Measurements from ENCODE around the gene PDHX.

The PDHX gene

DNA sequence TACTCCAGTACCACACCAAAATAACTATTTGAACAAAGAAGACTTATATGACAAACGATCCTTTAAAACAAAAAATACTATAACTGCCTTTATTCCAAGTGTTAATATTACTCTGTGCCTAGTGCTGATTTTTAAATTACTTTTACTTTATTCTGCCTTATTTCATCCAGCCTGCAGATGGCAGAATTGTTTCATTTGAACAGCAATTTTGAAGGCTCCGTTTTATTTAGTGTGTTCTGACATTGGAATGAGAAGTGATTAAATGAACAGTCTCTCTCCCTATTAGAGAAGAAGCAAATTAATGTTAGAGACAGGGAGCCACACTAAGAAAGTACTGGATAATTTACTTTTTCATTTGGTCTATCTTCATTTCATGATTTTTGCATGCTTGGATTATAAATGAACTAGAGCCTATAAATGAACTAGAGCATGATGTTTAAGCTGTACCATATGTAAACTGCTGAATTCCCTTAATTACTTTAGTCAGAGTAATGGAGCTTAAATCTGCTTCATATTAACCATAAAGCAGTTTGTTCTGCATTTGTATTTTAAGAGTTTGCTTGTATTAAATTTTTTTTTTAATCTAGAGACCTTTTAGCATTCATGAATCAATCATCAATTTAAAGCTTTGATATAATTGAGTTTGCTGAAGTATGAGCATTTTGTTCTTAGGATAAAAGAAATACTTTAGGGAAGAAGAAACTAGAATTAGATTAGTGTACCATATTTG, 9.8 kb downstream of the PDHX start:
- H3K4me3 Mint-ChIP-seq = no peak overlapping the region
- H3K9me3 Mint-ChIP-seq = no peaks in the 10 kb centered on the region
- no peaks in the 10 kb centered on the region for H3K36me3 Mint-ChIP-seq (ENCODE audit: low read depth)
- DNase-seq (no peak), ATAC-seq (peak; percentile 43)
- no peak overlapping the region for H3K27ac Mint-ChIP-seq
- H3K4me1 Mint-ChIP-seq = peaks cover 19% of the 10 kb centered on the region
- no peaks in the 10 kb centered on the region for H3K27me3 Mint-ChIP-seq

- no peaks in the 10 kb centered on the region for H3K9me3 Mint-ChIP-seq
- H3K36me3 Mint-ChIP-seq (ENCODE audit: low read depth) = no peaks in the 10 kb centered on the region
- no peak overlapping the region for H3K4me3 Mint-ChIP-seq
- no peaks in the 10 kb centered on the region for H3K27me3 Mint-ChIP-seq
- DNase-seq = no peak
- H3K27ac Mint-ChIP-seq = no peak overlapping the region
- H3K4me1 Mint-ChIP-seq = peaks cover 19% of the 10 kb centered on the region
- no peak for ATAC-seq
Measured at GRCh38 chr11:34926831-34927132, 10.4 kb downstream of the PDHX start.

DNA sequence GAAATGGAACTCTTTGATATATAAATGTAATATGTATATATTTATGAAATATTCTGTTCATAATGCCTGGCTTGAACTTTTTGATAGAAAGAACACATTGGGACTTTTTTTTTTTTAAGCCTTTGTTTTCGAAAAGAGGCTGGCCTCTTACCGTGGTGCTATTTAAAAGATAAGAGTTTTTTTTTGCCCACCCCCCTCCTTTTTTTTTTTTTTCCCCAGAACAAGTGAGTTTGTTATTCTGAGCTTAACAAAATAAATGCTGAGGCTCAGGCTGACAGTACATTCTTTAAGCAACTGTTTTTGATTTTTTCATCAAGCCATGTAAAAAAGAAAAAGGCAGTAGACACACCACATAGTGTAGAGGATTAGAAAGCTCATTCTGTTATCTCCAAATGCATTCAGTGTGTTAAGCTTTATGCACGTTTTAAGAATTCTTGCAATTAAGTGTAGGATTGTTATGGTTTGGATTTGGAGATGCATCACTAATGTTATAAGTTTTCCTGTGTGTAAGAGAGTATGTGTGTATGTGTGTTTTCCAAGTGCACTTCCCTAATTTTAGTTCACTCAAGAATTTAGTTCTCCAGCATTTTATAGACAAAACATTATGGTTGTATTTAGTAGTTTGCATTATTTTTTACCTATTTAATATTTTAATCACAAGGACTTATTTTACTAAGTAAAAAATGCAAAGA, 12.0 kb downstream of the PDHX start:
- H3K36me3 Mint-ChIP-seq (ENCODE audit: low read depth) = peaks cover 6% of the 10 kb centered on the region

GRCh38 chr11:34928960-34929680, 12.7 kb downstream of the PDHX start:
- DNase-seq = no peak
- Mint-ChIP-seq H3K27ac (no peak overlapping the region), H3K4me1 (peaks cover 19% of the 10 kb centered on the region), H3K36me3 (ENCODE audit: low read depth) (peaks cover 9% of the 10 kb centered on the region), H3K9me3 (no peaks in the 10 kb centered on the region), H3K27me3 (no peaks in the 10 kb centered on the region), H3K4me3 (no peak overlapping the region)
- ATAC-seq = no peak

More for the DNA sequence above, 12.0 kb downstream of the PDHX start:
- no peak for ATAC-seq
- no peak overlapping the region for H3K27ac Mint-ChIP-seq
- H3K4me3 Mint-ChIP-seq = no peak overlapping the region
- no peak for DNase-seq
- H3K4me1 Mint-ChIP-seq = peaks cover 19% of the 10 kb centered on the region
- H3K27me3 Mint-ChIP-seq = no peaks in the 10 kb centered on the region
- H3K9me3 Mint-ChIP-seq = no peaks in the 10 kb centered on the region

GRCh38 chr11:34929794-34930763, 13.7 kb downstream of the PDHX start:
- peaks cover 11% of the 10 kb centered on the region for H3K36me3 Mint-ChIP-seq (ENCODE audit: low read depth)
- H3K27ac Mint-ChIP-seq = no peak overlapping the region
- no peak for ATAC-seq
- DNase-seq = no peak
- H3K9me3 Mint-ChIP-seq = no peaks in the 10 kb centered on the region
- no peak overlapping the region for H3K4me3 Mint-ChIP-seq
- no peaks in the 10 kb centered on the region for H3K27me3 Mint-ChIP-seq
- peaks cover 19% of the 10 kb centered on the region for H3K4me1 Mint-ChIP-seq

GRCh38 chr11:34936945-34937629, 20.7 kb downstream of the PDHX start:
- no peaks in the 10 kb centered on the region for H3K27me3 Mint-ChIP-seq
- DNase-seq (no peak), ATAC-seq (no peak)
- no peak overlapping the region for H3K4me3 Mint-ChIP-seq
- no peak overlapping the region for H3K27ac Mint-ChIP-seq
- peaks cover 28% of the 10 kb centered on the region for H3K36me3 Mint-ChIP-seq (ENCODE audit: low read depth)
- no peaks in the 10 kb centered on the region for H3K9me3 Mint-ChIP-seq
- H3K4me1 Mint-ChIP-seq = peaks cover 17% of the 10 kb centered on the region

DNA sequence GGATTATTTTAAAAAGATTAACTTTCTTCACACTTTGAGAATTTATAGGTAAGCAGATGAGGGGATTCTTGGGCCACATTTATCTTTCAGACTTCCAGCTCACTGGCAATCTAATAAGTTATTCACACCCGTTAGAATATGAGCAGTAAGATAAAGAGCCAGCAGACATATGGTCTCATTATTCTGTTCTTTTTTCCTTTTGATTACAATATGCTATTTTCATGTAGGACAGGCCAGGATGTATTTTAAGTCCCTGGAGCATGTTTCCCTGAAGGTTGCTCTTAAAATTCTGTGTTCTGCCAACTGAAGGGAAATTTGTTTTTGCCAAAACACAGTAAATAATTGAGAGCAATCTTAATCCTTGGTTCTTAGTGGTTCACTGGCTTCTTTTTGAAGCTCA, 22.2 kb downstream of the PDHX start:
- Mint-ChIP-seq H3K36me3 (ENCODE audit: low read depth) (peaks cover 22% of the 10 kb centered on the region), H3K4me3 (no peak overlapping the region), H3K27me3 (no peaks in the 10 kb centered on the region), H3K27ac (no peak overlapping the region), H3K4me1 (peaks cover 17% of the 10 kb centered on the region), H3K9me3 (no peaks in the 10 kb centered on the region)
- no peak for ATAC-seq
- no peak for DNase-seq

DNA sequence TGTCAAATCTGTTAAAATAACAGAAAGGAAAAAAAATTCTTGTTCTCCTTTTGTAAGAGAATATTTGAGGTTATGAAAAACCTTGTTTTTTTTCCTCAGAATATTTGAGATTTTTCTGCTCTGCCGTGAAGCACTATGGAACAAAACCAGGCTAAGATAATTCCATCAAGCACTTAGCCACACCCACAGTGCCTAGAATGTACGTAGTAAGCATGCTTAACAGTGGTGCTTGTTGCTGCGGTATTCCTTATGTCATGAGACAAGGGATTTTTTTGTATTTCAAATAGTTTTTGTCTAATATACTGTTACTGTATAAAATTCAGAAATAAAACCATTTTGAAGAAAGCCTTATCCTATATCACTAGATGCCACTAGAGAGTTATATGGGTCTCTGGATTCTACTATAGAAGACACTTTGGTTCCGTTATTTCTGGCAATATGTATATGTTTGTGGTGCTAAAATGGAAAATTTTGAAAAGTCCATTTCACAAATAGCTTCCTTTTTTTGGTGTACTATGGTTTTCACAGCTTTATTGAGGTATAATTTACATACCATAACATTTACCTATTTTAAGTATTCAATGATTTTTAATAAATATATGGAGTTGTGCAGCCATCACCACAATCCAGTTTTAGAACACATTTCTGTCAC, 23.7 kb downstream of the PDHX start:
- H3K4me3 Mint-ChIP-seq = no peak overlapping the region

DNA sequence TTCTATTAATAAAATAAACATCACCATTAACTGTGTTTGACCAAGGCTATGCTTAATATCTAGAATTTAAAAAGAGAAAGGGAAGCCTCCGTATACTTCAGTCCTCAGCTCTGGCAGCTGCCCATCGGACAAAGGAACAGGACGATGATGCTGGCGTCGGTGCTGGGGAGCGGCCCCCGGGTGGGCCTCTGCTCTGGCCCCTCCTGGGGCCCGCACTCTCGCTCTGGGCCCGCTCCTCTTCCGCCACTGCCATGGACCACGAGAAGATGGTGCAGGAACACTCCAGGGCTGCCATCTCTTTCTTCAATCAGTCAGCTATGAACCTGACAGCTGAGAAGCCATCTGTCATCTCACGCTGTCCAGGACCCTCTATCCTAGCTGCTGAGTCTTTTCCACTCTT, 25.3 kb downstream of the PDHX start:
- peaks cover 19% of the 10 kb centered on the region for H3K36me3 Mint-ChIP-seq (ENCODE audit: low read depth)

More for the DNA sequence above, 23.7 kb downstream of the PDHX start:
- Mint-ChIP-seq H3K4me1 (peaks cover 18% of the 10 kb centered on the region), H3K27ac (no peak overlapping the region), H3K9me3 (peaks cover 7% of the 10 kb centered on the region), H3K27me3 (no peaks in the 10 kb centered on the region), H3K36me3 (ENCODE audit: low read depth) (peaks cover 25% of the 10 kb centered on the region)
- no peak for DNase-seq
- no peak for ATAC-seq

DNA sequence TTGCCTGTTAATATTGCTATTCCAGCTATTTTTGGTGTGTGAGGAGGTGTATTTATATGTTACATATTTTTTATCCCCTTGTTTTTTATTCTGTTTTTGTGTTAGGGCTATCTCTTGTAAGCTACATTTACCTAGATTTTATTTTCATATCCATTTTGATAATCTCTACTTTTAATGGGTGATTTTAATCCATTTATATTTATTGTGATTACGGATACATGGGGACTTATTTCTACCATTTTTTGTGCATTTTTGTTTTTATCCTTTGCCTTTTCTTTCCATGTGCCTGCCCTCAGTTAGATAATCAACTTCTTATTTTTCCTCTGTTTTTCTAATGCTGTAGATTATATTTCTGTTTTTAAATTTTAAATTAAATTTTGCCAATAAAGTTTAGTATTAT, 28.3 kb downstream of the PDHX start:
- H3K27me3 Mint-ChIP-seq = no peaks in the 10 kb centered on the region
- H3K4me1 Mint-ChIP-seq = peaks cover 23% of the 10 kb centered on the region
- H3K36me3 Mint-ChIP-seq (ENCODE audit: low read depth) = peaks cover 19% of the 10 kb centered on the region
- H3K9me3 Mint-ChIP-seq = peaks cover 7% of the 10 kb centered on the region
- no peak overlapping the region for H3K4me3 Mint-ChIP-seq
- no peak overlapping the region for H3K27ac Mint-ChIP-seq
- ATAC-seq = no peak
- no peak for DNase-seq

More for the DNA sequence above, 25.3 kb downstream of the PDHX start:
- Mint-ChIP-seq H3K27me3 (no peaks in the 10 kb centered on the region), H3K27ac (no peak overlapping the region), H3K4me1 (peaks cover 22% of the 10 kb centered on the region), H3K4me3 (no peak overlapping the region), H3K9me3 (peaks cover 7% of the 10 kb centered on the region)
- DNase-seq = no peak
- no peak for ATAC-seq

GRCh38 chr11:34948696-34949095, 32.3 kb downstream of the PDHX start:
- Mint-ChIP-seq H3K4me3 (no peak overlapping the region), H3K27ac (no peak overlapping the region), H3K9me3 (peaks cover 7% of the 10 kb centered on the region), H3K27me3 (no peaks in the 10 kb centered on the region), H3K4me1 (peaks cover 22% of the 10 kb centered on the region), H3K36me3 (ENCODE audit: low read depth) (peaks cover 18% of the 10 kb centered on the region)
- no peak for ATAC-seq
- DNase-seq = no peak

DNA sequence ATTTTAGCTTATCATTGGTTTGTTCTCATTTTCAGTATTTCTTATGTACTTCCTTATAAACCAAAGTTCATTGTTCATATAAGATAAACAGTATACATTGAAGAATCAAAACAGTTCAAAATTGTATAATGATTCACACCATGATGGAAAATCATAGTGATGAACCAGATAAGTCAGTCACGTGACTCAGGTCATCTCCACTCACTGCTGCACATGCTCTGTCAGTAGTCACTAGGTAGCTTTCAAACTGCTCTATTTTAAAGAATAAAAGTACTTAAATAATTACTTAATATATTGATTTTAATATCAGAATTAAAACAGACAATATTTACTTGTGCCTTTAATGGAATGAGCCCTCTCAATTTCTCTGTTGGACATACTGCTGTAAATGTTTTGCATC, 37.5 kb downstream of the PDHX start:
- Mint-ChIP-seq H3K9me3 (no peaks in the 10 kb centered on the region), H3K4me3 (no peak overlapping the region), H3K27ac (no peak overlapping the region), H3K36me3 (ENCODE audit: low read depth) (peaks cover 12% of the 10 kb centered on the region), H3K27me3 (no peaks in the 10 kb centered on the region), H3K4me1 (peaks cover 4% of the 10 kb centered on the region)
- ATAC-seq (no peak), DNase-seq (no peak)

DNA sequence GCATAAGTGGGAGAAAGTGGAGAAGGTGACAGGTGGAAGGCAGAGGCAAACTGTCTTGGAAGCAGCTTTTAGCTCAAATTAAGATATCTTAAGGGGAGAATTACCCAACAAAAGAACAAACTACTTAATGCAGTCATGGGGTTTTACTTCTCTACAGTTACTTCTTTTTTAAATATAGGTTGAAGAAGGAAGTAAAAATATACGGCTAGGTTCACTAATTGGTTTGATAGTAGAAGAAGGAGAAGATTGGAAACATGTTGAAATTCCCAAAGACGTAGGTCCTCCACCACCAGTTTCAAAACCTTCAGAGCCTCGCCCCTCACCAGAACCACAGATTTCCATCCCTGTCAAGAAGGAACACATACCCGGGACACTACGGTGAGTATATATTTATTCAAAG, 40.8 kb downstream of the PDHX start:
- peaks cover 10% of the 10 kb centered on the region for H3K36me3 Mint-ChIP-seq (ENCODE audit: low read depth)
- H3K4me3 Mint-ChIP-seq = no peak overlapping the region
- H3K4me1 Mint-ChIP-seq = peaks cover 4% of the 10 kb centered on the region
- H3K27ac Mint-ChIP-seq = no peak overlapping the region
- no peaks in the 10 kb centered on the region for H3K9me3 Mint-ChIP-seq
- H3K27me3 Mint-ChIP-seq = no peaks in the 10 kb centered on the region
- DNase-seq (no peak), ATAC-seq (no peak)
